Liver (tissue), 9 donors: ENCODE data around the gene DUSP9. TPM values are rescaled to one million over a fixed set of nuclear protein-coding genes. Genes with fewer than 3 reads are reported as not detected.

Source experiments
- DNase-seq: peaks from one replicate; pipeline ENCODE4 v3.0.0-alpha.2; 2017; ENCODE audit warnings: low spot score
- H3K27ac ChIP-seq, 2 donors: one replicate each; pipeline ENCODE4 v1.7.0; 2013; ENCODE audit warnings: inconsistent platforms in 2 of 2, low read length in 2 of 2, control low read depth in 1 of 2, low read depth in 1 of 2, mild to moderate bottlenecking in 1 of 2
- H3K27me3 ChIP-seq, 4 donors: one replicate each; pipeline versions ENCODE4 v1.6.1 to v1.7.0; 2013; ENCODE audit warnings: low read length in 3 of 4, inconsistent platforms in 1 of 4, mild to moderate bottlenecking in 1 of 4, moderate library complexity in 1 of 4; ENCODE audit not compliant: control insufficient read depth in 4 of 4, insufficient read depth in 4 of 4
- H3K36me3 ChIP-seq, 4 donors: one replicate each; pipeline versions ENCODE4 v1.6.1 to v1.7.0; 2013; ENCODE audit warnings: low read length in 3 of 4, mild to moderate bottlenecking in 3 of 4, low read depth in 1 of 4, moderate library complexity in 1 of 4; ENCODE audit not compliant: control insufficient read depth in 4 of 4, insufficient read depth in 3 of 4
- H3K4me1 ChIP-seq, 4 donors: one replicate each; pipeline versions ENCODE4 v1.6.1 to v1.7.0; 2013; ENCODE audit warnings: low read length in 3 of 4, mild to moderate bottlenecking in 3 of 4, moderate library complexity in 1 of 4; ENCODE audit not compliant: control insufficient read depth in 4 of 4, insufficient read depth in 4 of 4
- H3K4me3 ChIP-seq, 3 donors: one replicate each; pipeline versions ENCODE4 v1.6.1 to v1.7.0; 2013; ENCODE audit warnings: low read length in 3 of 3, control low read depth in 1 of 3, low read depth in 1 of 3, mild to moderate bottlenecking in 1 of 3
- H3K9ac ChIP-seq, 2 donors: one replicate each; pipeline ENCODE4 v1.7.0; 2013; ENCODE audit warnings: low read length in 2 of 2, mild to moderate bottlenecking in 2 of 2, moderate library complexity in 2 of 2, control low read depth in 1 of 2, low read depth in 1 of 2
- H3K9me3 ChIP-seq, 4 donors: one replicate each; pipeline versions ENCODE4 v1.6.1 to v1.7.0; 2013; ENCODE audit warnings: low read length in 3 of 4; ENCODE audit not compliant: control insufficient read depth in 4 of 4
- ATF3 ChIP-seq: IDR thresholded peaks from 2 replicates; pipeline ENCODE4 v1.6.1; 2016; ENCODE audit warnings: antibody characterized with exemption
- CTCF ChIP-seq: fragments of 150-350 bp; IDR thresholded peaks from 2 replicates; pipeline ENCODE4 v1.5.1; 2017; ENCODE audit warnings: improper control_type of control experiment, low read depth, low read length; ENCODE audit not compliant: missing input control
- GABPA ChIP-seq, 2 donors: IDR thresholded peaks in 1 of 2; conservative IDR thresholded peaks in 1 of 2; 2 replicates each; pipeline ENCODE4 v1.6.1; 2016; ENCODE audit warnings: antibody characterized with exemption in 2 of 2, mild to moderate bottlenecking in 1 of 2, moderate library complexity in 1 of 2
- JUND ChIP-seq, 2 donors: IDR thresholded peaks; 2 replicates each; pipeline ENCODE4 v1.6.1; 2016; ENCODE audit warnings: antibody characterized with exemption in 2 of 2
- NR2F2 ChIP-seq: IDR thresholded peaks from 2 replicates; pipeline ENCODE4 v1.6.1; 2016; ENCODE audit warnings: antibody characterized with exemption
- RAD21 ChIP-seq, 2 donors: IDR thresholded peaks; 2 replicates each; pipeline ENCODE4 v1.6.1; 2016; ENCODE audit warnings: antibody characterized with exemption in 2 of 2, mild to moderate bottlenecking in 2 of 2
- REST ChIP-seq: IDR thresholded peaks from 2 replicates; pipeline ENCODE4 v1.6.1; 2016; ENCODE audit warnings: antibody characterized with exemption, mild to moderate bottlenecking
- RXRA ChIP-seq, 2 donors: IDR thresholded peaks; 2 replicates each; pipeline ENCODE4 v1.6.1; 2017 to 2018; ENCODE audit warnings: antibody characterized with exemption in 2 of 2, mild to moderate bottlenecking in 1 of 2
- SP1 ChIP-seq: IDR thresholded peaks from 2 replicates; pipeline ENCODE4 v1.6.1; 2018; ENCODE audit warnings: antibody characterized with exemption, mild to moderate bottlenecking
- TAF1 ChIP-seq: conservative IDR thresholded peaks from 2 replicates; pipeline ENCODE4 v1.6.1; 2016; ENCODE audit warnings: antibody characterized with exemption, mild to moderate bottlenecking
- ZBTB33 ChIP-seq: IDR thresholded peaks from 2 replicates; pipeline ENCODE4 v1.6.1; 2016; ENCODE audit warnings: antibody characterized with exemption
- WGBS: extraction: QIAGEN DNeasy Blood & Tissue Kit; methylation state at CpG from one replicate; pipeline ENCODE4 v1.1.7; 2013; 5-methylcytosine and 5-hydroxymethylcytosine counted together
- polyA plus RNA-seq, 2 donors: library from polyadenylated mRNA; stranded (reverse) in 1 of 2; unstranded in 1 of 2; fragments of 200-250 nt in 1 of 2; fragments of >200 nt in 1 of 2; fragmentation: Nextera tagmentation in 1 of 2; extraction: Ambion mirVana in 1 of 2; gene quantifications; one replicate each; pipeline versions ENCODE4 v1.2.1 to v1.2.3, GENCODE V29; 2013 to 2015
- total RNA-seq, 2 donors: library from RNA; depleted of rRNA; stranded (reverse); fragments of >200 nt; gene quantifications; one replicate each; pipeline ENCODE4 v1.2.3, GENCODE V29; 2014
- donor health status: healthy.
- donor health status: healthy.
- donor health status: healthy.
- donor health status: healthy.
- donor health status: healthy.

The DUSP9 gene
- total and polyA plus RNA-seq, 4 donors: 0.42 to 164 (median 1.4) TPM

- peaks cover 0 to 3% (median 1%) of the 10 kb centered on the region in 4 donors for H3K4me1 ChIP-seq
- DNase-seq: no peak
- TF ChIP-seq GABPA (IDR thresholded peaks at IDR 0.05 in 1 of 2, conservative IDR thresholded peaks at IDR 0.05 in 1 of 2): no peak
- no peak overlapping the region for H3K9ac ChIP-seq
- H3K9me3 ChIP-seq: no peaks in the 10 kb centered on the region
- peaks cover 0 to 3% (median 0%) of the 10 kb centered on the region in 4 donors for H3K27me3 ChIP-seq
- H3K27ac ChIP-seq: no peak overlapping the region
- 66% methylated on average over 11 of the region's 11 CpGs for WGBS
- H3K4me3 ChIP-seq: no peak overlapping the region
- no peaks in the 10 kb centered on the region for H3K36me3 ChIP-seq
Measured at GRCh38 chrX:153667281-153667955, 20.4 kb downstream of the DUSP9 start.

- H3K4me3 ChIP-seq: no peak overlapping the region
- TF ChIP-seq RAD21 (IDR thresholded peaks at IDR 0.05) (peak; percentile 77 to 86), NR2F2 (no peak), TAF1 (no peak), CTCF (peak; percentile 82), REST (no peak)
- no peak overlapping the region for H3K9ac ChIP-seq
- peaks cover 0 to 3% (median 0%) of the 10 kb centered on the region in 4 donors for H3K27me3 ChIP-seq
- DNase-seq: peak; percentile 87
- no peaks in the 10 kb centered on the region for H3K9me3 ChIP-seq
- WGBS: 19% methylated on average over 14 of the region's 14 CpGs
- no peak overlapping the region for H3K27ac ChIP-seq
- H3K36me3 ChIP-seq: no peaks in the 10 kb centered on the region
- peaks cover 0 to 2% (median 1%) of the 10 kb centered on the region in 4 donors for H3K4me1 ChIP-seq
Measured at GRCh38 chrX:153667956-153668396, 21.0 kb downstream of the DUSP9 start.

GRCh38 chrX:153668423-153669173 is 21.6 kb downstream of the DUSP9 start:
- no peaks in the 10 kb centered on the region for H3K36me3 ChIP-seq
- 93% methylated on average over 11 of the region's 11 CpGs for WGBS
- H3K4me3 ChIP-seq: no peak overlapping the region
- no peak overlapping the region for H3K27ac ChIP-seq
- peaks cover 0 to 2% (median 1%) of the 10 kb centered on the region in 4 donors for H3K4me1 ChIP-seq
- no peak overlapping the region for H3K9ac ChIP-seq
- H3K9me3 ChIP-seq: no peaks in the 10 kb centered on the region
- peaks cover 0 to 3% (median 0%) of the 10 kb centered on the region in 4 donors for H3K27me3 ChIP-seq
- no peak for DNase-seq
- no peak for TF ChIP-seq RXRA (IDR thresholded peaks at IDR 0.05)
- TF ChIP-seq ZBTB33: no peak
- no peak for TF ChIP-seq RAD21 (IDR thresholded peaks at IDR 0.05)
- TF ChIP-seq NR2F2: no peak
- no peak for TF ChIP-seq ATF3
- TF ChIP-seq SP1: no peak
- TF ChIP-seq JUND (IDR thresholded peaks at IDR 0.05): no peak
- TF ChIP-seq REST: no peak
- no peak for TF ChIP-seq GABPA (IDR thresholded peaks at IDR 0.05 in 1 of 2, conservative IDR thresholded peaks at IDR 0.05 in 1 of 2)
